PFSK-1 (cell line): ENCODE data around the gene FAM168A.

Source experiments
- POLR2AphosphoS5 ChIP-seq: IDR thresholded peaks from 2 replicates; pipeline ENCODE4 v1.6.1; 2012; ENCODE audit warnings: low read depth, mild to moderate bottlenecking, control low read depth, low read length, moderate library complexity
- REST ChIP-seq, 2 experiments: IDR thresholded peaks; 2 replicates each; pipeline versions ENCODE4 v1.6.1 to v1.8.0; 2011 to 2012; ENCODE audit warnings: low read depth in 2 of 2, low read length in 2 of 2, control low read depth in 1 of 2, inconsistent platforms in 1 of 2, mild to moderate bottlenecking in 1 of 2, moderate library complexity in 1 of 2; ENCODE audit not compliant: insufficient read depth in 1 of 2

GRCh38 chr11:73641668-73642067 is 43.8 kb upstream of the FAM168A start:
- no peak for TF ChIP-seq POLR2AphosphoS5
- TF ChIP-seq REST (IDR thresholded peaks at IDR 0.05; ENCODE audit: insufficient read depth in 1 of 2, low read depth in 2 of 2, low read length in 2 of 2): no peak
